ENCODE measurements around the gene MFSD6.

Gene MFSD6

GRCh38 chr2:190440113-190440512 is 32.0 kb downstream of the MFSD6 start:
- no peak for DNase-seq

- DNase-seq = no peak
These were observed 33.4 kb downstream of the MFSD6 start for GRCh38 chr2:190441564-190441963.

- DNase-seq = no peak
These were observed 34.9 kb downstream of the MFSD6 start for GRCh38 chr2:190443055-190443454.

- no peak for DNase-seq
These were observed 35.8 kb downstream of the MFSD6 start for GRCh38 chr2:190443778-190444481.

- no peak for DNase-seq
These were observed 36.8 kb downstream of the MFSD6 start for GRCh38 chr2:190444976-190445375.

- DNase-seq = no peak
These were observed 38.0 kb downstream of the MFSD6 start for GRCh38 chr2:190446193-190446592.

GRCh38 chr2:190446750-190447516 is 38.8 kb downstream of the MFSD6 start:
- no peak for DNase-seq

DNA sequence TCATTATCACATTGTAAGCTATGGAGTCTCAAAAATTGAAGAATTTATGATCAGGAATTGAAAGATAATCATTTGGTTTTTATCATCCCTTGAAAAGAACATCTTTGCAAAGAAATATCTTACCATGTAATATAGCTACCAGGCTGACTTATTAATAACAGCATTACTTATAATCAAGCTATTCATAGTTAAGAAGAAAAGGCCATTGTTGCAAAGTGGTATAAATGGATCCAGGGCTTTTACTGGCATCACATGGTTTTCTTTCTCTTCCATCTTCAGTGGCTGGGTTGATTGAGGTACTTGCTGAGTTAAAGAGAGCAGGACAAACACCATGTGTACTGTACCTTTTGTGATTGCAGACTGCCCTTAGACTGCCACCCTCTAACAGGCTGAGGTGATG is 39.6 kb downstream of the MFSD6 start:
- DNase-seq = no peak

DNA sequence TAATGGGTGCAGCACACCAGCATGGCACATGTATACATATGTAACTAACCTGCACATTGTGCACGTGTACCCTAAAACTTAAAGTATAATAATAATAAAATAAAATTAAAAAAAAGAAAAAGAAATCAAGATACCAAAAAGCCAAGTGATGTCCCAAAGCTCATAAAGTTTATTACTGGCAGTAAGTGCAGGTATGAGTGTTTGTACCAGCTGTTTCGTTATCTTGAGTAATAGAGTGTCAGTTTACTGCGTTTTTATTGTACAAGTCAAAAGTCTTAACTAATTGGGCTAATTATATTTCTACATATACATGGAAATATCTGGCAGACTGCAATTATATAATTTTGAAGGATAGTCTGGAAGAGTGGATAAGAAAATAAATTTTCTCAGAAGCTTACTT is 41.8 kb downstream of the MFSD6 start:
- DNase-seq = no peak

DNA sequence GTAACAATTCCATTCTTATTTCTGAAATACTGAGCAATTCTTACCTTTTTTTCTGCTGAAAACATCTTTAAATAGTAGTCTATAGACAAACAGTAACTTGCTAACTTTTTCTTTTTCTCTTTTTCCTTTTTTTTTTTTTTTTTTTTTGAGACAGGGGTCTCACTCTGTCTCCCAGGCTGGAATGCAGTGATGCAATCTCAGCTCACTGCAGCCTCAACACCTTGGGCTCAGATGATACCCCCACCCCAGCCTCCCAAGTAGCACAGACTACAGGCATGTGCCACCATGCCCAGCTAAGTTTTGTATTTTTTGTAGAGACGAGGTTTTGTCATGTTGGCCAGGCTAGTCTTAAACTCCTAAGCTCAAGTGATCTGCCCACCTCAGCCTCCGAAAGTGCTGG is 42.2 kb downstream of the MFSD6 start:
- no peak for DNase-seq

- no peak for DNase-seq
These were observed 43.5 kb downstream of the MFSD6 start for GRCh38 chr2:190451561-190452176.

DNA sequence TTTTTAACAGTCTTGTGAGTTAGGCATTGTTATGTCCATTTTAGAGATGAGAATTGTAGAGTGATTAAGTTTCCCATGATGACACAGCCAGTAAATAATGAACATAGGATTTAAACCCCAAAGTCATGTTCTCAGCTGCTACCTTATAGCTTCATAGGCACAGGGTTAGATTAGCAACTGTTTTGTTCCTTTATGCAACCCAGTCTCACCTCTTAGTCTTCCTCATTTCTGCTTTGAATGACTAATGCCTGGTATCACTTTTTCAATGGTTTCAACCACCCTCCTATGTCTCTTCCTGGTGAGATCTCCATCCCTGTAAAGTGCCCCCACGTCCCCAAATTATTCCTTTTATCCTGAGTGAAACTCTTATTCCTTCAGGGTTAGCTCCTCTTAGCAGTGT is 44.3 kb downstream of the MFSD6 start:
- DNase-seq = peak; percentile 12 to 15

DNA sequence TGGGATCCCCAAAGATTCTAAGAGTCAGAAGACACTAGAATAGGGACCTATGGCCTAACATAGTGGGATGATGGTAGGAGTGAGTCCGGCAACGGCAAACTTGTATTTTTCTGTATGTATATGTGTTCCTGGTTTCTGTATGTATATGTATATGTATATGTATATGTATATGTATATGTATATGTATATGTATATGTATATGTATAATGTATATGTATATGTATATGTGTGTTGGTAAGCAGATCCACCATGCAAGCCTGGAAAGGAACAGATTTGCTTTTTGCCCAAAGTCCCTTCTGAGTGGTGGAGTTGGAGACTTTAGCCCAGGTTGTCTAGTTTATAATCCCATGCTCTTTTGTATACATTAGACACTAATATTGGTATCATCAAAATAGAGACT is 46.6 kb downstream of the MFSD6 start:
- no peak for DNase-seq

DNA sequence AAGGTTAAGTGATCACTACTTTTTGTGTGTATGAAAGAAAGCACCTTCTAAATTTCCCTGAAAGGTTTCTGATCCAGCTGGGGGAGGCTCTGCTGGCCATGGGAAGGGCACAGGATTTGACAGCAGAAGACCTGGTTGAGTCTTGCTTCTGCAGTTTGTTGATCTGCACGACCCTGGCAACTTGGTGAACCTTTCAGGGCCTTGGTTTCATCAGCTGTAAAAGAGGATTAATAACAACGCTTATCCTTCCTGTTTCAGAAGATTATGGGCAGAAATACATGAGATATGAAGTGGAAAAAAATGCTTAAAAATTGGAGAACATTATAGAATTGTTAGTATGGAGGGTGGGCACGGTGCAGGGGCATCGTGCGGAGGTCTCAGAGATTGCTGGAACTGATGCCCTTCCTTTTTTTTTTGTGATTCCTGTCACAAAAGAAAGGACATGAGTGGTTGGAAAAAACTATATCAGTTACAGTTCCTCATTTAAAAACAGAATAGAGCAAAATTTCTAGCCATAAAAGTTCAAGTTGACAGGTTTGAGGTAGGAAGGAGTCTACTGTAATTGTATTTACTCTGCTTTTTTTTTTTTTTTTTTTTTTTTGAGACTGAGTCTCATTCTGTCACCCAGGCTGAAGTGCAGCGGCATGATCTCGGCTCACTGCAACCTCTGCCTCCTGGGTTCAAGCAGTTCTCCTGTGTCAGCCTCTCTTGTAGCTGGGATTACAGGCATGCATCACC is 47.4 kb downstream of the MFSD6 start:
- no peak for DNase-seq

DNA sequence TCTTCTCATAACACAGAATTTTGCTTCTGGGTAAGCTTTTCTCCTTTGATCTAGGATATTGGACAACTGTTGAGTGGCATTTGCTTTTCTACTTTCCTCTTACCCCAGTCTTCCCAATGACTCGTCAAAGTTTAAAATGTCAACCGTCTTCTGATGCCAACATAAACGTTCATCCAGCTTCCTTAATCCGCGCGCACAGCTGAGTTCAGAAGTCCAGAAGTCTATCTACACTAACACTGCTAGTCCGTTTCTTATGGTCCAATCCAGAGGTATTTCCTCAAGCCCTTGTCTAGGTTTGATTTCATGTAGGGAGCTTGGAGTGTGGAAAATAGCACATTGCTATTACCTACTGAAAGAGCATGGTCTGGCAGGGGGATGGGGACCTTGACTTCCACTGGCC is 48.7 kb downstream of the MFSD6 start:
- DNase-seq = no peak

GRCh38 chr2:190457256-190457655 is 49.1 kb downstream of the MFSD6 start:
- no peak for DNase-seq

- no peak for DNase-seq
These were observed 50.4 kb downstream of the MFSD6 start for GRCh38 chr2:190458352-190459107.

DNA sequence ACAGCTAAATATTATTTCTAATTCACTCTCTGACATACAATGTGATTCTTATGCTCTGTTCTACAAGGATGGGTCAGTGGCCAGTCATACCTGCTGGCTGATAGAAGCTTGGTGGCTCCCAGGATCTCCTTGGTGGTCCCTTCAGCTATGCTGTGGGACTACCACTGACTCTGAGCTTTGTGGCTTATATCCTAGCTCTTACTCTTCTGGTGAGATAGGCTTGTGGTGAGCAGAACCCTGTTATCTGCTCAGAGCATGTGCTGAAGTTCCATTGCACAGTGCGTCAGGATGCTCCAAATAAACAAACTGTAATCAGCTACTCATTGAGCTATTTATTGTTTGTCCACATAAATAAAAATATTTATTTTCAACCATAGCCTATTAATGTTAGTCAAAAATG is 51.7 kb downstream of the MFSD6 start:
- no peak for DNase-seq

GRCh38 chr2:190460487-190460886 is 52.3 kb downstream of the MFSD6 start:
- no peak for DNase-seq

DNA sequence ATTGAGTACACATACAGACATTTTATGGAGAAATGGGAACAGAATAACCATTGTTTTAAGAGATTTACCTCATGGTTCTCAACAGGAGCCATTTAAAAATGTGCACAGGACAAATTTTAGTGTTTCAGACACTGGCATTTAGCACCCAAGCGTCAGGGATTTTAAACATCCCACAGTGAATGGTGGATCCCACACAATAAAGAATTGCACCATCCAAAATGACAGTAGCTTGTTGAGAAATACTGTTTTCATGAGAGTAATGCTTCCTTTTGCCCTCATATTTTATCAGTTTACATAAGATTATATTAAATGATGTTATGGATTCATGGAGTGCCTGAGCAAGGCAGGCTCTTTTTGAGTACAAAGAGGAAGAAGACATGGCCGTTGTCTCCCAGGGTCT is 54.0 kb downstream of the MFSD6 start:
- DNase-seq = peak; percentile 53 to 59

- DNase-seq = no peak
These were observed 54.5 kb downstream of the MFSD6 start for GRCh38 chr2:190462611-190463010.

- no peak for DNase-seq
These were observed 56.9 kb downstream of the MFSD6 start for GRCh38 chr2:190465060-190465459.

All from inflammatory macrophage (primary cell).